HepG2 (cell line): ENCODE measurements around the gene FIBP. TPM values are rescaled to one million over a fixed set of nuclear protein-coding genes. Genes with fewer than 3 reads are reported as not detected.
A peak's percentile ranks its signal among the peaks of the same experiment; 100 is the strongest.

Experiments used
- CHD4 ChIP-seq: fragments of 200-600 bp; sonication (generic); IDR thresholded peaks from 2 replicates; pipeline ENCODE4 v1.7.0; 2017; ENCODE audit warnings: mild to moderate bottlenecking, low read length, borderline replicate concordance
- EP300 ChIP-seq, 3 experiments: sonication (generic) in 1 of 3; formaldehyde crosslinking in 1 of 3; IDR thresholded peaks; 2 replicates each; pipeline versions ENCODE4 v1.5.1 to v1.6.1; 2011 to 2020; ENCODE audit warnings: low read depth in 2 of 3, low read length in 2 of 3, borderline replicate concordance in 1 of 3, improper control_type of control experiment in 1 of 3, mild to moderate bottlenecking in 1 of 3, missing genetic modification reagents in 1 of 3, moderate library complexity in 1 of 3
- KAT7 ChIP-seq: IDR thresholded peaks from 2 replicates; pipeline ENCODE4 v1.6.1; 2018; ENCODE audit warnings: borderline replicate concordance, missing compliant biosample characterization
- MIER2 ChIP-seq: IDR thresholded peaks from 2 replicates; pipeline ENCODE4 v1.6.1; 2016; ENCODE audit warnings: missing biosample characterization, missing genetic modification reagents
- NONO ChIP-seq, 2 experiments: fragments of 450-650 bp in 1 of 2; sonication (generic) in 1 of 2; formaldehyde crosslinking in 1 of 2; IDR thresholded peaks in 1 of 2; conservative IDR thresholded peaks in 1 of 2; 2 replicates each; pipeline versions ENCODE4 v1.6.1 to v1.8.0; 2017 to 2022; ENCODE audit warnings: mild to moderate bottlenecking in 1 of 2, missing genetic modification reagents in 1 of 2, moderate library complexity in 1 of 2
- TEAD3 ChIP-seq: optimal IDR thresholded peaks from 2 replicates; pipeline ENCODE3; 2016; ENCODE audit warnings: borderline replicate concordance
- THAP11 ChIP-seq: IDR thresholded peaks from 2 replicates; pipeline ENCODE4 v1.6.1; 2016; ENCODE audit warnings: missing biosample characterization, missing genetic modification reagents
- ZBTB7B ChIP-seq: sonication (generic); formaldehyde crosslinking; IDR thresholded peaks from 2 replicates; pipeline ENCODE4 v1.4.0; 2020; ENCODE audit warnings: missing genetic modification reagents
- ZKSCAN1 ChIP-seq: fragments of 150-350 bp; IDR thresholded peaks from 2 replicates; pipeline ENCODE4 v1.6.1; 2014; ENCODE audit warnings: low read length
- ZNF33A ChIP-seq: sonication (generic); formaldehyde crosslinking; IDR thresholded peaks from 2 replicates; pipeline ENCODE4 v1.5.1; 2020; ENCODE audit warnings: missing genetic modification reagents, mild to moderate bottlenecking, moderate library complexity, borderline replicate concordance
- ZNF350 ChIP-seq: sonication (generic); formaldehyde crosslinking; IDR thresholded peaks from 2 replicates; pipeline ENCODE4 v1.4.0; 2020; ENCODE audit warnings: mild to moderate bottlenecking, low read depth, missing genetic modification reagents, borderline replicate concordance
- ZNF720 ChIP-seq: sonication (generic); formaldehyde crosslinking; IDR thresholded peaks from 2 replicates; pipeline ENCODE4 v1.4.0; 2020; ENCODE audit warnings: missing genetic modification reagents
- polyA plus RNA-seq, 8 experiments: library from polyadenylated mRNA; depleted of rRNA in 3 of 8; stranded (reverse) in 7 of 8; unstranded in 1 of 8; fragments of >200 nt; fragmentation: Illumina TruSeq in 4 of 8; extraction: Trizol in 4 of 8; gene quantifications; 2 replicates each; pipeline versions ENCODE4 v1.2.1 to v1.2.3, GENCODE V29; 2011 to 2016; ENCODE audit warnings: low read depth in 4 of 8, missing spikeins in 1 of 8, mixed read lengths in 1 of 8; ENCODE audit not compliant: insufficient read depth in 1 of 8
- total RNA-seq, 5 experiments: library from RNA; depleted of rRNA; stranded (reverse); fragments of >200 nt; fragmentation: Illumina TruSeq; extraction: Trizol; gene quantifications; 2 replicates each; pipeline ENCODE4 v1.2.3, GENCODE V29; 2016; ENCODE audit warnings: low read depth in 1 of 5
- TF ChIP-seq, protein P1 (sequence below): sonication (generic); formaldehyde crosslinking; IDR thresholded peaks from 2 replicates; pipeline ENCODE4 v1.5.1; 2020; ENCODE audit warnings: mild to moderate bottlenecking, missing genetic modification reagents, moderate library complexity

The FIBP gene
- total and polyA plus RNA-seq, 2 of the 13 experiments (the other 11 are each of a cell fraction or from before 2014, with no cell fraction given) = 42.9 to 62.1 TPM

DNA sequence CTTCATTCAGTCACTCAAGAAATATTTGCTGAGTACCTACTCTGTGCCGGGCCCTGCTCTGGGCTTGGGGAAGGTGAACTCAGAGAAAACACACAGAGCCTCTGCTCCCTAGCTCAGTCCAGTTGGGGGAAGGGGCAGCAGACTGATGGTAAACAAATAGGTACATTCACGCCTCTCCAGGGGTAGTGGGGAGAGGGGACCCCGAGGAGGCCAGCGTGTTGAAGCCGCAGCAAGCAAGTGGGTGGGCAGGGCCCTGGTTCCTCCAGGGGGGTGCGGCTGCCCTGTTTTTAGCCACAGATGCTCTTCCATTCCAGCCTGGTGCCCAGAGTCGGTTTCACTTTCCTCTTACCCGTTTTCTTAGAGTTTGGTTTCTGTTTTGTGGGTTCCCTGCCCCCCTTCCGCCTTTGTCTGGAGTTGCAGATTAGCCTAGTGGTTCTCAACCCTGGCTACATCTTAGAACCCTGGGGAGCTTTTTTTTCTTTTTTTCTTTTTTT, 39.7 kb upstream of the FIBP start (continued):
- TF ChIP-seq ZNF720 = no peak
- peak; percentile 15 for TF ChIP-seq TEAD3
- TF ChIP-seq CHD4 = no peak
- TF ChIP-seq ZNF33A = no peak
- TF ChIP-seq, protein P1, sequence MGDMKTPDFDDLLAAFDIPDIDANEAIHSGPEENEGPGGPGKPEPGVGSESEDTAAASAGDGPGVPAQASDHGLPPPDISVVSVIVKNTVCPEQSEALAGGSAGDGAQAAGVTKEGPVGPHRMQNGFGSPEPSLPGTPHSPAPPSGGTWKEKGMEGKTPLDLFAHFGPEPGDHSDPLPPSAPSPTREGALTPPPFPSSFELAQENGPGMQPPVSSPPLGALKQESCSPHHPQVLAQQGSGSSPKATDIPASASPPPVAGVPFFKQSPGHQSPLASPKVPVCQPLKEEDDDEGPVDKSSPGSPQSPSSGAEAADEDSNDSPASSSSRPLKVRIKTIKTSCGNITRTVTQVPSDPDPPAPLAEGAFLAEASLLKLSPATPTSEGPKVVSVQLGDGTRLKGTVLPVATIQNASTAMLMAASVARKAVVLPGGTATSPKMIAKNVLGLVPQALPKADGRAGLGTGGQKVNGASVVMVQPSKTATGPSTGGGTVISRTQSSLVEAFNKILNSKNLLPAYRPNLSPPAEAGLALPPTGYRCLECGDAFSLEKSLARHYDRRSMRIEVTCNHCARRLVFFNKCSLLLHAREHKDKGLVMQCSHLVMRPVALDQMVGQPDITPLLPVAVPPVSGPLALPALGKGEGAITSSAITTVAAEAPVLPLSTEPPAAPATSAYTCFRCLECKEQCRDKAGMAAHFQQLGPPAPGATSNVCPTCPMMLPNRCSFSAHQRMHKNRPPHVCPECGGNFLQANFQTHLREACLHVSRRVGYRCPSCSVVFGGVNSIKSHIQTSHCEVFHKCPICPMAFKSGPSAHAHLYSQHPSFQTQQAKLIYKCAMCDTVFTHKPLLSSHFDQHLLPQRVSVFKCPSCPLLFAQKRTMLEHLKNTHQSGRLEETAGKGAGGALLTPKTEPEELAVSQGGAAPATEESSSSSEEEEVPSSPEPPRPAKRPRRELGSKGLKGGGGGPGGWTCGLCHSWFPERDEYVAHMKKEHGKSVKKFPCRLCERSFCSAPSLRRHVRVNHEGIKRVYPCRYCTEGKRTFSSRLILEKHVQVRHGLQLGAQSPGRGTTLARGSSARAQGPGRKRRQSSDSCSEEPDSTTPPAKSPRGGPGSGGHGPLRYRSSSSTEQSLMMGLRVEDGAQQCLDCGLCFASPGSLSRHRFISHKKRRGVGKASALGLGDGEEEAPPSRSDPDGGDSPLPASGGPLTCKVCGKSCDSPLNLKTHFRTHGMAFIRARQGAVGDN (CRISPR knock-in tag) = peak; percentile 42
- TF ChIP-seq KAT7 (CRISPR knock-in tag) = no peak
- no peak for TF ChIP-seq NONO (IDR thresholded peaks at IDR 0.05)
- TF ChIP-seq NONO (CRISPR knock-in tag; conservative IDR thresholded peaks at IDR 0.05) = no peak
- TF ChIP-seq ZNF350 (CRISPR knock-in tag) = no peak
- no peak for TF ChIP-seq EP300 (IDR thresholded peaks at IDR 0.05; ENCODE audit: low read depth in 2 of 2, low read length in 2 of 2)
- 0 out of 2 replicates have a peak, but pooled peaks have one; percentile 16 for TF ChIP-seq EP300 (CRISPR knock-in tag; IDR thresholded peaks at IDR 0.05; ENCODE audit: borderline replicate concordance)
- no peak for TF ChIP-seq THAP11 (CRISPR knock-in tag)
- TF ChIP-seq ZBTB7B (CRISPR knock-in tag) = 0 out of 2 replicates have a peak, but pooled peaks have one; percentile 26
- TF ChIP-seq MIER2 (CRISPR knock-in tag) = no peak
- 0 out of 2 replicates have a peak, but pooled peaks have one; percentile 28 for TF ChIP-seq ZKSCAN1
